Thyroid gland (tissue), 4 donors: ENCODE measurements around the gene CLEC4D.

ENCODE experiments used
- POLR2A ChIP-seq, 2 donors: fragments of 450-650 bp; IDR thresholded peaks; one replicate each; pipeline ENCODE4 v1.6.1; 2017; ENCODE audit warnings: antibody characterized with exemption in 2 of 2, mild to moderate bottlenecking in 2 of 2, moderate library complexity in 1 of 2
- TF ChIP-seq, protein P1 (sequence below), 6 experiments: fragments of 200-600 bp in 3 of 6; fragments of 450-650 bp in 3 of 6; sonication (generic) in 3 of 6; IDR thresholded peaks; one replicate each; pipeline ENCODE4 v1.5.1; 2016 to 2019; ENCODE audit warnings: antibody characterized with exemption in 6 of 6, mild to moderate bottlenecking in 2 of 6, inconsistent platforms in 1 of 6, moderate library complexity in 1 of 6

DNA sequence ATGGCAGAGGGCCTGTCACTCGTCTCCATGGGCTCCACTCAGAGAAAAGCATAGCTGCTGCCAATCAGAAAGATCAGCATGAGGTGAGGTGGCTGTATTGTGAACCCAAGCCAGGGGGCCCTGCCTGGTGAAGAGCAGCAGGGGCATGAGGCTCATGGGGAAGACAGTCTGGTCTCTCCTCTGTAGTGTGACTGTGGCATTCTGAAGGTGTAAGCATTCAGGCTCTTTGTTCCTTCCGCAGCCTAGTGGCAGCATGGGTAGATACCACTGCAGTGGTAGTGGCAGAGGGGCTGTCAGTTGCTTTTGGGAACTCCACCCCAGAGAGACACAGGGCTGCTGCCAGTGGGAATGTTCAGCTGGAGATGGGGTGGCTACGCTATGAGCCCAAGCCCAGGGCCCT is 5.1 kb upstream of the CLEC4D start:
- no peak for TF ChIP-seq POLR2A (IDR thresholded peaks at IDR 0.05)
- TF ChIP-seq, protein P1, sequence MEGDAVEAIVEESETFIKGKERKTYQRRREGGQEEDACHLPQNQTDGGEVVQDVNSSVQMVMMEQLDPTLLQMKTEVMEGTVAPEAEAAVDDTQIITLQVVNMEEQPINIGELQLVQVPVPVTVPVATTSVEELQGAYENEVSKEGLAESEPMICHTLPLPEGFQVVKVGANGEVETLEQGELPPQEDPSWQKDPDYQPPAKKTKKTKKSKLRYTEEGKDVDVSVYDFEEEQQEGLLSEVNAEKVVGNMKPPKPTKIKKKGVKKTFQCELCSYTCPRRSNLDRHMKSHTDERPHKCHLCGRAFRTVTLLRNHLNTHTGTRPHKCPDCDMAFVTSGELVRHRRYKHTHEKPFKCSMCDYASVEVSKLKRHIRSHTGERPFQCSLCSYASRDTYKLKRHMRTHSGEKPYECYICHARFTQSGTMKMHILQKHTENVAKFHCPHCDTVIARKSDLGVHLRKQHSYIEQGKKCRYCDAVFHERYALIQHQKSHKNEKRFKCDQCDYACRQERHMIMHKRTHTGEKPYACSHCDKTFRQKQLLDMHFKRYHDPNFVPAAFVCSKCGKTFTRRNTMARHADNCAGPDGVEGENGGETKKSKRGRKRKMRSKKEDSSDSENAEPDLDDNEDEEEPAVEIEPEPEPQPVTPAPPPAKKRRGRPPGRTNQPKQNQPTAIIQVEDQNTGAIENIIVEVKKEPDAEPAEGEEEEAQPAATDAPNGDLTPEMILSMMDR (IDR thresholded peaks at IDR 0.05): no peak
